ENCODE results near the gene GPR15LG. TPM values are rescaled to one million over a fixed set of nuclear protein-coding genes. Genes with fewer than 3 reads are reported as not detected.

Gene GPR15LG
- total RNA-seq, 1 experiment from 2014 or later: not detected

- Histone ChIP-seq H3K9me3 (no peaks in the 10 kb centered on the region; the same call in 1 of the 2 replicates), H3K36me3 (ENCODE audit: control insufficient read depth, insufficient read depth, low read length) (no peaks in the 10 kb centered on the region), H3K27me3 (replicated peaks; ENCODE audit: control insufficient read depth, insufficient read depth, low read length) (peaks cover 2% of the 10 kb centered on the region; the same call in 1 of the 2 replicates), H3K4me1 (no peaks in the 10 kb centered on the region), H3K4me3 (ENCODE audit: low read depth, low read length) (no peak overlapping the region)
- no TSS peak for BruUV-seq (replicated peaks)
- no peak overlapping the region for H3K27ac Mint-ChIP-seq (ENCODE audit: unreplicated experiment)
- H3K4me3 Mint-ChIP-seq (ENCODE audit: unreplicated experiment): no peak overlapping the region
- H3K27me3 Mint-ChIP-seq (ENCODE audit: insufficient read depth, unreplicated experiment): peaks cover 7% of the 10 kb centered on the region
- TF ChIP-seq, protein P1, sequence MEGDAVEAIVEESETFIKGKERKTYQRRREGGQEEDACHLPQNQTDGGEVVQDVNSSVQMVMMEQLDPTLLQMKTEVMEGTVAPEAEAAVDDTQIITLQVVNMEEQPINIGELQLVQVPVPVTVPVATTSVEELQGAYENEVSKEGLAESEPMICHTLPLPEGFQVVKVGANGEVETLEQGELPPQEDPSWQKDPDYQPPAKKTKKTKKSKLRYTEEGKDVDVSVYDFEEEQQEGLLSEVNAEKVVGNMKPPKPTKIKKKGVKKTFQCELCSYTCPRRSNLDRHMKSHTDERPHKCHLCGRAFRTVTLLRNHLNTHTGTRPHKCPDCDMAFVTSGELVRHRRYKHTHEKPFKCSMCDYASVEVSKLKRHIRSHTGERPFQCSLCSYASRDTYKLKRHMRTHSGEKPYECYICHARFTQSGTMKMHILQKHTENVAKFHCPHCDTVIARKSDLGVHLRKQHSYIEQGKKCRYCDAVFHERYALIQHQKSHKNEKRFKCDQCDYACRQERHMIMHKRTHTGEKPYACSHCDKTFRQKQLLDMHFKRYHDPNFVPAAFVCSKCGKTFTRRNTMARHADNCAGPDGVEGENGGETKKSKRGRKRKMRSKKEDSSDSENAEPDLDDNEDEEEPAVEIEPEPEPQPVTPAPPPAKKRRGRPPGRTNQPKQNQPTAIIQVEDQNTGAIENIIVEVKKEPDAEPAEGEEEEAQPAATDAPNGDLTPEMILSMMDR (IDR thresholded peaks at IDR 0.05; ENCODE audit: insufficient read depth in 1 of 2, low read depth in 1 of 2, low read length in 1 of 2, severe bottlenecking in 1 of 2, unreplicated experiment in 1 of 2): no peak
- ChIA-PET POLR2A (no interaction called here), CTCF (interaction anchor here (1.1 kb wide), 1 partner anchor 9 kb away, joined by 3 read pairs; no protein-coding TSS in a partner anchor)
- no peak for DNase-seq
- intact Hi-C loops (cut with micrococcal nuclease; ENCODE audit: unreplicated experiment): no loop called here
- H3K36me3 Mint-ChIP-seq (ENCODE audit: insufficient read depth, unreplicated experiment): no peaks in the 10 kb centered on the region
- H3K4me1 Mint-ChIP-seq (ENCODE audit: low read depth, unreplicated experiment): no peaks in the 10 kb centered on the region
- peaks cover 10% of the 10 kb centered on the region for H3K9me3 Mint-ChIP-seq (ENCODE audit: unreplicated experiment)
These were observed 43.2 kb downstream of the GPR15LG start for GRCh38 chr10:84216834-84217233.

DNA sequence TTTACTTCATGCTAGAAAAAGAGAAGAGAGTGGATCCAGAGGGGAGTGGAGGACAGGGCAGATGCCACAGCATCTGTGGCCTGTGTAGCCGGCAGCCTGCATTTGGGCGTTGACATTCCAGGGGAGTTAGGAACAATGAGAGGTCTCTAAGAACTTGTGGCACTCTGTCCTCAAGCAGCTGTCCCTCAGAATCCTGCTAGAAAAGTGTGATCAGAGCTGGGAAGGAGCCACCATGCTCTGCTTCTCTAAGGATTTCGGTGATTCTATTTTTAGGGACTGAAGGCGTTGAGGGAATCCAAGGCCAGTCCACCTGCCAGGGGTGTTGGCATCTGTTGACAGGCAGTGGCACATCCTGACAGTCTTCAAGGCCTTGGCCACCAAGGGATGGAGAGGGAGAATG lies 44.1 kb downstream of the GPR15LG start:
- no peaks in the 10 kb centered on the region for H3K36me3 ChIP-seq (ENCODE audit: control insufficient read depth, insufficient read depth, low read length)
- peaks cover 1% of the 10 kb centered on the region; the same call in 1 of the 2 replicates for H3K27me3 ChIP-seq (replicated peaks; ENCODE audit: control insufficient read depth, insufficient read depth, low read length)
- H3K27me3 Mint-ChIP-seq (ENCODE audit: insufficient read depth, unreplicated experiment): peaks cover 5% of the 10 kb centered on the region
- intact Hi-C loops (cut with micrococcal nuclease; ENCODE audit: unreplicated experiment): no loop called here
- TF ChIP-seq, protein P1 (IDR thresholded peaks at IDR 0.05; ENCODE audit: insufficient read depth in 1 of 2, low read depth in 1 of 2, low read length in 1 of 2, severe bottlenecking in 1 of 2, unreplicated experiment in 1 of 2): no peak
- H3K9me3 Mint-ChIP-seq (ENCODE audit: unreplicated experiment): peaks cover 10% of the 10 kb centered on the region
- no peak overlapping the region for H3K4me3 ChIP-seq (ENCODE audit: low read depth, low read length)
- ChIA-PET POLR2A (no interaction called here), CTCF (interaction anchor here (1.1 kb wide), 1 partner anchor 10 kb away, joined by 3 read pairs; no protein-coding TSS in a partner anchor)
- H3K4me3 Mint-ChIP-seq (ENCODE audit: unreplicated experiment): no peak overlapping the region
- no peaks in the 10 kb centered on the region; the same call in 1 of the 2 replicates for H3K9me3 ChIP-seq
- no peaks in the 10 kb centered on the region for H3K4me1 Mint-ChIP-seq (ENCODE audit: low read depth, unreplicated experiment)
- DNase-seq: no peak
- BruUV-seq (replicated peaks): no TSS peak
- no peaks in the 10 kb centered on the region for H3K4me1 ChIP-seq
- no peak overlapping the region for H3K27ac Mint-ChIP-seq (ENCODE audit: unreplicated experiment)
- no peaks in the 10 kb centered on the region for H3K36me3 Mint-ChIP-seq (ENCODE audit: insufficient read depth, unreplicated experiment)

- CTCF ChIA-PET: no interaction called here
- Histone ChIP-seq H3K36me3 (ENCODE audit: control insufficient read depth, insufficient read depth, low read length) (no peaks in the 10 kb centered on the region), H3K4me1 (no peaks in the 10 kb centered on the region), H3K4me3 (ENCODE audit: low read depth, low read length) (no peak overlapping the region), H3K9me3 (no peaks in the 10 kb centered on the region; the same call in 1 of the 2 replicates), H3K27me3 (replicated peaks; ENCODE audit: control insufficient read depth, insufficient read depth, low read length) (no peaks in the 10 kb centered on the region; the same call in 1 of the 2 replicates)
- H3K27ac Mint-ChIP-seq (ENCODE audit: unreplicated experiment): no peak overlapping the region
- no peaks in the 10 kb centered on the region for H3K36me3 Mint-ChIP-seq (ENCODE audit: insufficient read depth, unreplicated experiment)
- H3K4me1 Mint-ChIP-seq (ENCODE audit: low read depth, unreplicated experiment): no peaks in the 10 kb centered on the region
- intact Hi-C loops (cut with micrococcal nuclease; ENCODE audit: unreplicated experiment): no loop called here
- no TSS peak for BruUV-seq (replicated peaks)
- H3K27me3 Mint-ChIP-seq (ENCODE audit: insufficient read depth, unreplicated experiment): peaks cover 4% of the 10 kb centered on the region
- no peak for DNase-seq
- H3K9me3 Mint-ChIP-seq (ENCODE audit: unreplicated experiment): peaks cover 10% of the 10 kb centered on the region
- TF ChIP-seq, protein P1 (IDR thresholded peaks at IDR 0.05; ENCODE audit: insufficient read depth in 1 of 2, low read depth in 1 of 2, low read length in 1 of 2, severe bottlenecking in 1 of 2, unreplicated experiment in 1 of 2): no peak
- POLR2A ChIA-PET: no interaction called here
- no peak overlapping the region for H3K4me3 Mint-ChIP-seq (ENCODE audit: unreplicated experiment)
These were observed 48.3 kb downstream of the GPR15LG start for GRCh38 chr10:84221916-84222315.
